Fibroblast of skin of left biceps (primary cell): ENCODE results near the gene PRRC2B.
A peak's percentile ranks its signal among the peaks of the same experiment; 100 is the strongest.

Experiments used
- DNase-seq, 2 experiments: peaks; one replicate each; pipeline ENCODE4 v3.0.0-alpha.2; 2013; ENCODE audit warnings: low read depth in 2 of 2

Gene PRRC2B

DNA sequence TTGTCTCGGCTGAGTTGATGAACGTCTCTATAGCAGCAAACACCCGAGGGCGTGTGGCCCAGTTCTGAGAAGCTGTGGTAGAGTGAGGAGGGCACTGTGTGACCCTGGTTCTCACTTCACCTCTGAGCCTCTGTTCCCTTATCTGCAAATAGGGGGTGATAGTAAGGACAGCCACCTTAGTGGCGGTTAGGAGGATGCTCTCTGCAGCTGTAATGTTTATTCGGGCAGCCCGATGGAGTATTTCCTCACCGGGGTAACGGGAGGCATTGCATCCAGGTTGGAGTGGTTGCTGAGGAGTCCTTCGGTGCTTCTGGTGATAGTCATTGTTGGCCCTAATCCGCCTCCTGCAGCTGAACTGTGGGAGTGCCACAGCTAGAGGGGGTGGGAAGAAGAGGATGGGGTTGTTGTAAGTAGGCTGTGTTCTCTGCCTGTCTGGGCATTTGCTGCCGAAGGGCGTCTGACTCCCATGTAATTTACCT is 13.9 kb downstream of the PRRC2B start:
- DNase-seq: no peak

- DNase-seq: no peak
These were observed 15.6 kb downstream of the PRRC2B start for GRCh38 chr9:131409458-131409992.

DNA sequence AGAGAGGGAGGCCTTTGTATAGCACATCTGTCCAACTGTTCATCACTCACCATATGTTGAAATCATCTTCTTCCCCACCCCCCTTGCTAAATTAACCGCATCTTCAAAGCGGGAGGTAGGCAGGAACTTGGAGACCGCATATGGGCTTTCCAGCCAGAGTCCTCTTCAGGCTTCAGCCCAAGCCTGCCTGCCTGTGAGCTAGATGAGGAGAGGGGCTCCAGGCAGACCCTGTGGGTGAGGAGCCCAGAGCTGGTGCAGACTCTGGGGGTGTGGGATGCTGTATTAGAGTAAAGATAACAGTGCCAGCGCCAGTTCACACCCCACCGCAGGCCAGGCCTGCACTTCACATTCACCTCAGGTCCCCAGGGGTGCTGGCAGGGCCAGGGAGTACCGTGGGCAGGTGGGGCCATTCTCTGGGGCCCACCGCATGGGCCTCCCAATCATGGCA is 16.2 kb downstream of the PRRC2B start:
- DNase-seq: peak; percentile 53 to 56

DNA sequence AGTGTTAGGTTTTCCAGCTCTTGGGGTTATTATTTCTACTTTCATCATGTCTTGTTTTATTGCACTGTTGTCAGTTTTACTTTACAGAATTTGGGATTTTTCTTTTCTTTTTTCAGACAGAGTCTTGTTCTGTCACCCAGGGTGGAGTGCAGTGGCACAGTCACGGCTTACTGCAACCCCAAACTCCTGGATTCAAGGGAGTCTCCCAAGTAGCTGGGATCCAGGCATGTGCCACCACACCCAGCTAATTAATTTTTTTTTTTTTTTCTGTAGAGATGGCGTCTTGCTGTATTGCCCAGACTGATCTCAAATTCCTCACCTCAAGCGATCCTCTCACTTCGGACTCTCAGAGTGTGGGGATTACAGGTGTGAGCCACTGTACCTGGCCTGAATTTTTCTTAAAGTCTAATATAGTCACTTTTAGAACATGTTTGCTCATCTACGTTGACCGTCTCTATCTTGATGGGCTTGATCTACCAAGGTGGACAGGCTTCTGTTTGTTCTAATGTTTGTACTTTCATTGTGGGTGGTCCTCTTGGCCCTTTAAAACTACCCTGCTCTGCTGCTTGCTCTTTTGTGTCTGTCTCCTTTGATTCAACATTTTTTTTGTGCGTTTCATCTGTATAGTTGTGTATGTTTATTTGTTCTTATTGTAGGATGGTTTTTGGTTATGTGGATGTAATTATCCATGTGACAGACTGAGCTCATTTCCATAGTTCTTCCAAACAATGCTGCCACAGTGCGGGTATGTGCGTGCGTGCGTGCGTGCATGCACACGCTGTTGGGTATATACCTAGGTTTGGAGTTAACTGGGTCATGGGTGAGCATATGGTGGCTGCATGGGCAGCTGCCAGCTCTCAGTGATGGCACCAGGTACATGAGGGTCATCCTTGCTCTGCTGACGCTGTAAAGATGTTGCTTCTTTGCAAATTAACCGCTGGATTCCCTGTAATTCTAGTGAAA is 18.1 kb downstream of the PRRC2B start:
- DNase-seq: no peak

DNA sequence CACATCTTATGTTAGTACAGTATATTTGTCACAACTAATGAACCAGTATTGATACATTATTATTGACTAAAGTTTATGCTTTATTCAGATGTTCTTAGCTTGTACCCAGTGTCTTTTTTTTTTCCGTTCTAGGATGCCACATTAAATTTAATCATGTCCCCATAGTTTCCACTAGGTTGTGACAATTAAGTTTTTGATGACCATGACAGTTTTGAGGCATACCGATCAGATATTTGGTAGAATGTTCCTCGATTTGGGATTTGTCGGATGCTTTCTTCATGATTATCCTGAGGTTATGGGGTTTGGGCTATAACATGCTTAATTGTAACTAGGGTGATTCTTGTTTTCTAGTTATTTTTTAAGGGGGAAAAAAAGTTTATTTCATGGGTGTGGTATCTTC is 22.6 kb downstream of the PRRC2B start:
- no peak for DNase-seq

DNA sequence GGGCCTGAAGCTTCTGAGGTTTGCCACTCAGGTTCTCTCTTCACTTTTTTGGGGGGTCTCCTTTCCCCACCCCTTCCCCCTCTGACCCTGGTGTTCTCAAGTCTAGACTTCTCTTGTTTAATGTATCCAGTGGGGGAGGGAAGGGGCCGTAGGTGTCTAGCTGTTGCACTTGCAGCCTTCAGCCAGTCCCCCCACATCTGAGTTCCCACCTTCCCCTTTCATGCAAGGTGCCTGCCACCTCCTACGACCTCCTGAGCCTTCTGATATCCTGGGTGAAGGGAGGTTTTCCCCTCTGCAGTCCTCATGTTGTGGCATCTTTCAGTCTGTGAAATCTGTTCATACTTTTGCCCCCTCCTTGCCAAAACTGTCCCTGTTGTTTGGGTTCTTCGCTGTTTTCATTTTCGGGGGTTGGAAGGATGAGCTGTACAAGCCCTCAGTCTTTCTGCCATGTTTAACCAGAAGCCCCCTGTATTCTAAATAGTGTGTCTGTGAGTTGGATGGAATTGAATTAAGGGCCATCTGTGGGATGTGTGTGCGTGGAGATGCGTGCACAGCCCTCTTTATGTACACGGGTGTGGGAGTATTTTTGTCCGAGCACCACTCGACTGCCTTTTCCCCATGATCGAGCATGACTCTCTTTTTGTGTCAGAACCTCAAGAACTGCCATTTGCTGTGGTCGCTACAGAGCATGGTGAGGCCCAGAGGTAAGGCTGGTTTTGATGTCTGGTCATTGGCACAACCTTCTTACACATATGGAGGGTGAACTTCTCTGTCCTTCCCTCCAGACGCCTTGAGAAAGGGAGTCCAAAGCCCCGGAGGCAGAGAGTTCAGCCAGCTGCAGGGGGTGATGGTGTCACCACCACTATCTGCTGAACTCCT is 23.6 kb downstream of the PRRC2B start:
- DNase-seq: no peak

GRCh38 chr9:131418143-131419025 is 24.5 kb downstream of the PRRC2B start:
- DNase-seq: no peak

GRCh38 chr9:131419026-131419614 is 25.2 kb downstream of the PRRC2B start:
- no peak for DNase-seq

GRCh38 chr9:131419716-131420115 is 25.8 kb downstream of the PRRC2B start:
- DNase-seq: no peak

DNA sequence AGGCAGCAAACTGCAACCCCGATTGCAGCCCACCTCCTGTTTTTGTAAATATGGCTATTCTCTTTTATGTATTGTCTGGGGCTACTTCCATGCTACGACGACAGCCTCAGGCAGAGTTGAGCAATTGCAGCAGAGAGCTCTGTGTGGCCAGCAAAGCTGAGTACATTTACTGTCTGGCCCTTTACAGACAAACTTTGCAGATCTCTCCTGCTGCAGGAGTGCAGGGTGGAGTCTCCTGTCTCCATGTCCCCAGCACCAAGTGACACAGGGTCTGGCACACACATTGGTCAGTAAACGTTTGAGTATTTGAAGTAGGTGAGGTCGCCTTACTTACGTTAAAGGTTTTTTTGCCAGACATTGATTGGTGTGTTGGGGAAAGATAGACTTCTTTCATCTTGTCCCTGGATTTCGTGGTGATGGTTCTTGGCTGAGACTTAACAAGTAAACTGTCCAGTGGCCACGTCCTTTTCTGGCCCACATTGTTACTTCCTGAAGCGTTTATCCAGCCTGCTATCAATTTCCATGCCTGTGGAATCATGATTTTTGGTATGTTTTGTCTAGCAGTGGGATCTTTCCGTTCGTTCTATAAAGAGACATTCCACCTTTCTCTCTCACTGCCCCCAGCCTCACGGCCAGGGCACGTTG is 27.2 kb downstream of the PRRC2B start:
- no peak for DNase-seq

DNA sequence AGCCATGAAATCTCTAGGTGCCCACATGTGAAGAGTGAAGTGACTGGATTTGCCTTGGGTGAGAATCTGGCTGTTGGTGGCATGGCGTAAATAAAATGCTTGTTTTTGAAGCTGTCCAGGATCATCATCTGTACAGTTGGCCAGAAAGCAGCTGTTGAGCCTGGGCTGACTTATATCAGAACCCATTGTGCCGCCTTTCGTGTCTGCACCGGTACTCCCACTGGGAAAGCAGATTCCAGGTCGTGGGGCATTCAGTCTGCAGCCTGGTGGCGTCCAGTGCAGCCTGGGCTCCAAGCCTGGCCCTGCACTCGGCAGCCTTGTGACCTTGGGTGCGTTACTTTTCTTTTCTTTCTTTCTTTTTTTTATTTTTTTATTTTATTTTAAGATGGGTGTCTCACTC is 27.8 kb downstream of the PRRC2B start:
- no peak for DNase-seq

DNA sequence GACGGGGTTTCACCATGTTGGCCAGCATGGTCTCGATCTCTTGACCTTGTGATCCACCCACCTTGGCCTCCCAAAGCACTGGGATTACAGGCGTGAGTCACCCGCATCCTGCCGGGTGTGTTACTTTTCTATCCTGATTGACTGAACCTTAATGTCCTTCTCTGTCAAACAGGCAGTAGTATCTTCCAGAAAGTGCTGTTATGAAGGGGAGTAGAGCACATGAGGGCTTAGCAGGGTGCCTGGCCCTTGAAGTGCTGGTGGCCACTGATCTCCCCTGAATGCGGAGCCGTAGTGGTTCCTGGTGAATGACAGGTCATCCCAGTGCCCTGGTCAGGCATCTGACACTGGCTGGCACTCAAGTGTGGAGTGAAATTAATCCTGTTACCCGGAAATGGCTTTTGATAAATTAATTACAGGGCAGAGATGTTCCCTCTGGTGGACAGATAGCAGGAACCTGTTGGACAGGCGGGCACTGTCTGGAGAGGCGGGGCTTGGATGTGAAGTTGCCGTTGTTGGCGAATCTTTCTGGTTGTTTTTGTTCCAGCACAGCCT is 28.4 kb downstream of the PRRC2B start:
- no peak for DNase-seq

DNA sequence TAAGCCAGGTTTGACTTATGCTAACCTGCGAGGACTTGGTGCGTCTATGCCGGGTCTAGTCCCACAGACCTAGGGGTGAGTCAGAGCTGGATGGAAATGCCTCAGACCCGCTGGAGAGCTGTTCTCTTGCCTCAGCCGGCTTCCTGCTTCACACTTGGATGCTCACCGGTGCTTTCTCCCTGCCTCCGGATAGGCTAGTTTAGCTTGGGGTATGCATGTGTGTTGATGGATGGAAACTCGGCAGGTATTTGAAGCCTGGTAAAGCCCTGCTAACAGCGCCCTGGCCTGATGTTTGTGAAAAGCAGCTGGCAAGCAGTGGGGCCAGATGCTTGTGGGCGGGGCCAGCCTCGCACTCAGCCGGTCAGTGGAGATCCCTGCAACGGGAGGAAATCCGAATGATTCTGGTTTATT is 29.3 kb downstream of the PRRC2B start:
- peak in 1 of 2 experiments; percentile 35 for DNase-seq

GRCh38 chr9:131426545-131426944 is 32.7 kb downstream of the PRRC2B start:
- DNase-seq: no peak

GRCh38 chr9:131429121-131430012 is 35.5 kb downstream of the PRRC2B start:
- DNase-seq: no peak

DNA sequence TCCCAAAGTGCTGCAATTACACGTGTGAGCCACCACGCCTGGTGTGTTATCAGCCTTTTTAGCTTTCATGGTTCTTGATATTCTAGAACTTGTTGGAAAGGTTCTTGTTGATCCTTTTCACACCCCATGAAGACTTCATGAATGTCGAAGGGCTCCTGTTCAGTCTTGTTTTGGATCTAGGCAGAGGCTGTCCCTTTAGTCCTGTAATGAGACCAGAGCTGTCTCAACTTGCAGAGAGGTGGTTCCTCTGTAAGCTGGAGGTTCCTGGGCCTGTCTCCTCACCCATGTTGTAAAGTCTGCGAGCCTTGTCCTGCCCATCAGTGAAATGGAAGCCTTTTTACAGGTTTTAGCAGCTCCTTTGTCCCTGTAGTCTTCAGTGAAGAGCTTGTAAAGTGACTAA is 38.2 kb downstream of the PRRC2B start:
- DNase-seq: no peak

DNA sequence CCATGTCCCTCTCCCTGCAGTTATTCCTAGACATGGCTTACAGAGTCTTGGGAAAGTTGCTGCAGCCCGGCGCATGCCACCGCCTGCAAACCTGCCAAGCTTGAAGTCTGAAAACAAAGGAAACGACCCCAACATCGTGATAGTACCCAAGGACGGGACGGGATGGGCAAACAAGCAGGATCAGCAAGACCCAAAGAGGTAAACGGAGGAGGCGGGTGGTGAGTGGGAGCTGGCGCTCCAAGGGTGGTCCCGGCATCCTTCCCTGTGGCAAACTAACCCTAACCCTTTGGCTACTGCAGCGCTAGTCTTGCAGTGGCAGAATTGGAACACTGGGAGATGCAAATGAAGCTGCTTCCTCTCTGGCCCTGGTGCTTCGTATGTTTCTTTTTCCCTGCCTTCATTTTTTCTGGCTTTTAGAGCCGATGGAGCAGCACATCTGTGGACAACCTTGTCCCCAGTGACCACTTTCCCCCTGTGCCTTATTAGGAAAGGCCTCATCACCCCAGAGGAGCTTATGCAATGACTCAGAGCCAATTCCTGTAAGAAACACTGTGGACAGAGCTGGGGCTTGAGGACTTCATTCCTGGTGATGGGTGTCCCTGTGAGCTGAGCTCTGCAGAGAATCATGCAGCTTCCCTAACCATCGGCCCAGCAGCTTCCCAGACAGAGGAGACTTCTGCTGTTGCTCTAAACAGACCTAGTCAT is 38.9 kb downstream of the PRRC2B start:
- DNase-seq: peak; percentile 67

DNA sequence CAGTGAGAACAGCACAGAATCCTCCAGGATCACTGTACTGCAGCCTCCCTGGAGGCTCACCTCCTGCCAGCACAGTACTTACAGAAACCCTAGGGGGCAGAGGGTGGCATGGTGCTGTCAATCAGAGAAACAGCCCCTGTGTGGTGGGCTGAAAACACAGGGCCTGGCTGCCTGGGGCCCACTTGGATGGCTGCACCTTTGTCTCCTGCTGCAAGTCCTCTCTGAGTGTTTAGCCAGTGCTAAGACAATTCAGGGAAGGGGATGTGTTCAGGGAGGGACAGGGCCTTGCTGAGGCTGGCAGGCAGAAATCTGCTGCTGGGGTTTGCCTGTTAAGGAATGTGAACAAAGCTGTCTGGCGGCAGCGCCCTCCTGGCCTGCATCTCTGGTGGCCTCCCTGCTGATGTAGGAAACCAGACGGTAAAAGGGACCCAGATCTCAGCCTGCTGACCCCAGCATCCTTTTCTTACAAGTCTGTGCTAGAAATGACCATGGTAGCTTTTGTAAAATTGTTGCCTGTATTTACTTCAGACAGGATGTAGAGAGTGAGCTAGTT is 39.5 kb downstream of the PRRC2B start:
- no peak for DNase-seq
